AG04450 (cell line): Measurements from ENCODE around the gene CASP14. TPM values are rescaled to one million over a fixed set of nuclear protein-coding genes. Genes with fewer than 3 reads are reported as not detected.

Source experiments
- CTCF ChIA-PET: fragments of 300-600, 350-600 bp; formaldehyde crosslinking; extraction: SDS; loops from one replicate; lab custom pipeline; 2022; ENCODE audit warnings: antibody characterized with exemption, inconsistent platforms; lab: Charles Lee
- POLR2A ChIA-PET: fragments of 350-600 bp; formaldehyde crosslinking; extraction: SDS; loops from one replicate; lab custom pipeline; 2021; ENCODE audit warnings: antibody characterized with exemption, inconsistent platforms; lab: Yijun Ruan, JAX
- DNase-seq: peaks from one replicate; pipeline ENCODE4 v3.0.0-alpha.2; 2011; ENCODE audit warnings: low read depth, low spot score
- H3K27ac ChIP-seq: one replicate; pipeline ENCODE4 v1.5.1; 2012; ENCODE audit warnings: low read depth, low read length, control low read depth
- H3K27me3 ChIP-seq: one replicate; pipeline ENCODE4 v1.6.0; 2012; ENCODE audit warnings: low read length; ENCODE audit not compliant: control insufficient read depth, insufficient read depth
- H3K4me3 ChIP-seq: 2 replicates; pipeline ENCODE4 v1.5.1; 2011; ENCODE audit warnings: mild to moderate bottlenecking, low read depth, low read length, control low read depth
- H3K9me3 ChIP-seq: 2 replicates; pipeline ENCODE4 v1.5.1; 2012; ENCODE audit warnings: low read length; ENCODE audit not compliant: control insufficient read depth, insufficient read depth
- CTCF ChIP-seq: IDR thresholded peaks from 2 replicates; pipeline ENCODE4 v1.5.1; 2011; ENCODE audit warnings: low read depth, low read length, control low read depth, inconsistent platforms
- polyA plus RNA-seq: library from polyadenylated mRNA; depleted of rRNA; stranded (reverse); fragments of >200 nt; gene quantifications from 2 replicates; pipeline ENCODE4 v1.2.3, GENCODE V29; 2011

CASP14 gene
- polyA plus RNA-seq, 1 experiment = not detected

DNA sequence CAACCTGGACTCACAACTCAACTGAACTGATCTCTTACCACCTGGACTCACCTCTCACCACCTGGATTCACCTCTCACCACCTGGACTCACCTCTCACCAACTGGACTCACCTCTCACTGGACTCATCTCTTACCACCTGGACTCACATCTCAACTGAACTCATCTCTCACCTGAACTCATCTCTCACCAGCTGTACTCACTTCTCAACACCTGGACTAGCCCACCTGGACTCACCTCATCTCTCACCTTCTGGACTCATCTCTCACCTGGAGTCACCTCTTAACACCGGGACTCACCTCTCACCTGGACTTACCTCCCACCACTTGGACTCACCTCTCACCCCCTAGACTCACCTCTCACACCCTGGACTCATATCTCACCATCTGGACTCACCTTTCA, 7.3 kb upstream of the CASP14 start:
- CTCF ChIA-PET = no interaction called here
- TF ChIP-seq CTCF = no peak
- POLR2A ChIA-PET = no interaction called here
- no peak for DNase-seq
- Histone ChIP-seq H3K4me3 (no peak overlapping the region), H3K27ac (no peak overlapping the region), H3K9me3 (no peaks in the 10 kb centered on the region), H3K27me3 (no peaks in the 10 kb centered on the region)

GRCh38 chr19:15042826-15043225, 6.5 kb upstream of the CASP14 start:
- Histone ChIP-seq H3K27me3 (no peaks in the 10 kb centered on the region), H3K9me3 (no peaks in the 10 kb centered on the region), H3K4me3 (no peak overlapping the region), H3K27ac (no peak overlapping the region)
- no peak for DNase-seq
- ChIA-PET POLR2A (no interaction called here), CTCF (no interaction called here)
- TF ChIP-seq CTCF = no peak

- ChIA-PET POLR2A (no interaction called here), CTCF (no interaction called here)
- no peak for DNase-seq
- no peaks in the 10 kb centered on the region for H3K9me3 ChIP-seq
- no peak for TF ChIP-seq CTCF
- no peak overlapping the region for H3K4me3 ChIP-seq
- no peaks in the 10 kb centered on the region for H3K27me3 ChIP-seq
- no peak overlapping the region for H3K27ac ChIP-seq
Observed at GRCh38 chr19:15045506-15045905, 3.8 kb upstream of the CASP14 start.

GRCh38 chr19:15047680-15048079, 1.6 kb upstream of the CASP14 start:
- CTCF ChIA-PET = no interaction called here

DNA sequence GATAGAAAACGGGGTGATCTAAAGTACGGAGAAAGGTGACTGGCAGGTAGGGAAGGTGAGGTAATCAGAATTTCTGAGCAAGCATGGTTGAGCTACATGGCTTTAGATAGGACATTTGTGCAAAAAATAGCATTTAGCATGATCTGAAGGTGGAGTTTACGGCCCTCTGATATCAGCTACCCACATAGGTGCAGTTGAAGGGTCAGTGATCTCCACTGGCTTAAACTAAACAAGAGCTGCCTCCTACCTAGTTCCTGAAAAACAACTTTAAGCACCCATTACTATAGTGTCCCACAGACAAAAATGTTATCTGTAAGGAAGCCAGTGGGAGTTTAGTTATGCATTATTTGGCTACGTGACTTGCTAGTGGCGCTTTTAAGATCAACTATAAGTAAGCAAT, 1.2 kb upstream of the CASP14 start:
- Histone ChIP-seq H3K9me3 (no peaks in the 10 kb centered on the region), H3K4me3 (no peak overlapping the region), H3K27me3 (no peaks in the 10 kb centered on the region), H3K27ac (no peak overlapping the region)
- CTCF ChIA-PET = no interaction called here
- TF ChIP-seq CTCF = no peak
- no peak for DNase-seq
- POLR2A ChIA-PET = no interaction called here

More at GRCh38 chr19:15047680-15048079, 1.6 kb upstream of the CASP14 start:
- POLR2A ChIA-PET = no interaction called here
- TF ChIP-seq CTCF = no peak
- Histone ChIP-seq H3K4me3 (no peak overlapping the region), H3K27ac (no peak overlapping the region), H3K9me3 (no peaks in the 10 kb centered on the region), H3K27me3 (no peaks in the 10 kb centered on the region)
- no peak for DNase-seq
